Ascending aorta (tissue), 2 donors: ENCODE measurements around the gene ELL2. TPM values are rescaled to one million over a fixed set of nuclear protein-coding genes. Genes with fewer than 3 reads are reported as not detected.

ENCODE experiments used
- DNase-seq, 2 donors: peaks; one replicate each; pipeline ENCODE4 v3.0.0-alpha.2; 2019; ENCODE audit warnings: low spot score in 2 of 2
- H3K27ac ChIP-seq, 2 donors: fragments of 200-600 bp; sonication (generic); one replicate each; pipeline ENCODE4 v1.5.1; 2016 to 2017; ENCODE audit warnings: mild to moderate bottlenecking in 1 of 2
- H3K27me3 ChIP-seq: fragments of 200-600 bp; sonication (generic); one replicate; pipeline ENCODE4 v1.5.1; 2017
- H3K36me3 ChIP-seq, 2 donors: fragments of 200-600 bp; sonication (generic); one replicate each; pipeline ENCODE4 v1.5.1; 2016
- H3K4me1 ChIP-seq, 2 donors: fragments of 200-600 bp; sonication (generic); one replicate each; pipeline ENCODE4 v1.5.1; 2016 to 2017; ENCODE audit warnings: mild to moderate bottlenecking in 1 of 2
- H3K4me3 ChIP-seq, 2 donors: fragments of 200-600 bp; sonication (generic); one replicate each; pipeline ENCODE4 v1.5.1; 2016 to 2017; ENCODE audit warnings: mild to moderate bottlenecking in 1 of 2
- H3K9me3 ChIP-seq, 2 donors: fragments of 200-600 bp; sonication (generic); one replicate each; pipeline ENCODE4 v1.5.1; 2016
- intact Hi-C: fragments of 100-400 bp; cut with DNase I; formaldehyde crosslinking; loops from one replicate; pipeline ENCODE4 v1.15.1; 2023
- total RNA-seq: library from RNA; depleted of rRNA; stranded (reverse); fragments of >200 nt; gene quantifications from one replicate; pipeline ENCODE4 v1.1.0, GENCODE V29; 2016
- TF ChIP-seq, protein P1 (sequence below), 3 experiments: fragments of 200-600 bp in 2 of 3; fragments of 450-650 bp in 1 of 3; sonication (generic) in 2 of 3; IDR thresholded peaks; one replicate each; pipeline ENCODE4 v1.5.1; 2016 to 2019; ENCODE audit warnings: antibody characterized with exemption in 3 of 3, mild to moderate bottlenecking in 1 of 3, moderate library complexity in 1 of 3

Gene ELL2
- total RNA-seq, 1 donor from 2014 or later: 26.0 TPM

DNA sequence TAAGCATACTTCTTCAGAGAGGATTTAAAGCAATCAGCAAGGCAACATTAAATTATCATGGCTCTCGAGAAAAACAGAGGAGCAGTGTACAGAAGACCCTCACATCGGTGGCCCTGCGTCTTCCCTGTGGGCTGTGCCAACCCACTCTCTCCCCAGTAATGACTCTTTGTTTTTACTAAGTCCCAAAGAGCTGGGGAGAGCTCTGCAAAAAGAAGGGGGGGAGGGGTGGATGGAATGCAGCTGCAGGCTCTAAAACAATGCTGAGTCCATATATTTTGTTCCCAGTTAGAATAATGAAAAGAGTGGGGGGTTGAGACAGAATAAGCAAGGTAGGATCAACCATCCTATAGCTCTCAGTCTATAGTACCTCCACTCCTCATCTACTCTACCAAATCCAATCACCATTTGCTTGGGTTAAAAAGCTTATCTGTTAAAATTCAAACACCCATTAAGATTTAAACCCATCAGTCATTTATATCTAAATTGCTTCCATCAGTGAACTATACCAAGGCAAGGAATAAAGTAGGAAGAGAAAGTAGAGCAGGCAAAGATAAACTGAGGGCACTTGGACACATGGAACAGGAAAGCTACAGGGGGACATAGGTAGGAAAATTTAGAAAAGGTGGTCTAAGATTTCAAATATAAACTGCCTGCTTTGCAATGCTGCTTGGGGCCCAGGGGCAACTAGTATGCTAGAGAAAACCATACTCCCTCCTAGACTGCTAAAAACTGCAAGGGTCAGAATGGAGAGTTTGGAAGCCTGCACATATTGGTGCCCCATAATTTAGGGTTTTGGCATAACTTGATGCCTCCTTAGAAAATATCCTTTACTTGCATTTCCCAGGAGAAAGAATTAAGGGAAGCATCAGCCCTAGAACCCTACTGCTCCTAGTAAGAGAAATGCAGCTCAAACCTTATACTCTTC lies 20.6 kb downstream of the ELL2 start:
- Histone ChIP-seq H3K27me3 (no peaks in the 10 kb centered on the region), H3K4me1 (peaks cover 3 to 50% of the 10 kb centered on the region in 2 donors), H3K4me3 (no peak overlapping the region), H3K27ac (no peak overlapping the region), H3K36me3 (peaks cover 0 to 3% of the 10 kb centered on the region in 2 donors), H3K9me3 (no peaks in the 10 kb centered on the region)
- TF ChIP-seq, protein P1, sequence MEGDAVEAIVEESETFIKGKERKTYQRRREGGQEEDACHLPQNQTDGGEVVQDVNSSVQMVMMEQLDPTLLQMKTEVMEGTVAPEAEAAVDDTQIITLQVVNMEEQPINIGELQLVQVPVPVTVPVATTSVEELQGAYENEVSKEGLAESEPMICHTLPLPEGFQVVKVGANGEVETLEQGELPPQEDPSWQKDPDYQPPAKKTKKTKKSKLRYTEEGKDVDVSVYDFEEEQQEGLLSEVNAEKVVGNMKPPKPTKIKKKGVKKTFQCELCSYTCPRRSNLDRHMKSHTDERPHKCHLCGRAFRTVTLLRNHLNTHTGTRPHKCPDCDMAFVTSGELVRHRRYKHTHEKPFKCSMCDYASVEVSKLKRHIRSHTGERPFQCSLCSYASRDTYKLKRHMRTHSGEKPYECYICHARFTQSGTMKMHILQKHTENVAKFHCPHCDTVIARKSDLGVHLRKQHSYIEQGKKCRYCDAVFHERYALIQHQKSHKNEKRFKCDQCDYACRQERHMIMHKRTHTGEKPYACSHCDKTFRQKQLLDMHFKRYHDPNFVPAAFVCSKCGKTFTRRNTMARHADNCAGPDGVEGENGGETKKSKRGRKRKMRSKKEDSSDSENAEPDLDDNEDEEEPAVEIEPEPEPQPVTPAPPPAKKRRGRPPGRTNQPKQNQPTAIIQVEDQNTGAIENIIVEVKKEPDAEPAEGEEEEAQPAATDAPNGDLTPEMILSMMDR (IDR thresholded peaks at IDR 0.05): no peak
- no peak for DNase-seq
- intact Hi-C loops: no loop called here

DNA sequence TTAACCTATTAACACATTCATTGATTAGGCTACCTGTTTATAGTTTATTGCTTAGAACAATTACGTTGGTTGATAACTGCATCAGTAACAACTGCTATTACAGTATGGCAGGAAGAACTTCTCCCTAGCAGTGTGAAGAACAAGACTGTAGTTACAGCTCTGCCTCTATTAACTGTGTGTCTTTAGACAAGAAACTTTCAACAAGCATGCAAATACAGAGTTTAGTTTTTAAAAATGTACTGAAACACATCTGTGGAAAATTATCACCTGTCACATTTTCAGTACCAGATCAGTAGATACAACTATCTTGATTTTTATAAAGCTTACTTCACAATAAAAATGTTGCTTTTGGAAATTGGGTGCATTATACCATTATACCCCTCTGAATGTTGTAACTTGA lies 22.2 kb downstream of the ELL2 start:
- intact Hi-C loops: no loop called here
- no peak for DNase-seq
- H3K27ac ChIP-seq: no peak overlapping the region
- no peaks in the 10 kb centered on the region for H3K27me3 ChIP-seq
- H3K4me3 ChIP-seq: no peak overlapping the region
- H3K36me3 ChIP-seq: peaks cover 0 to 3% of the 10 kb centered on the region in 2 donors
- no peaks in the 10 kb centered on the region for H3K9me3 ChIP-seq
- TF ChIP-seq, protein P1 (IDR thresholded peaks at IDR 0.05): no peak
- H3K4me1 ChIP-seq: peaks cover 3 to 40% of the 10 kb centered on the region in 2 donors

DNA sequence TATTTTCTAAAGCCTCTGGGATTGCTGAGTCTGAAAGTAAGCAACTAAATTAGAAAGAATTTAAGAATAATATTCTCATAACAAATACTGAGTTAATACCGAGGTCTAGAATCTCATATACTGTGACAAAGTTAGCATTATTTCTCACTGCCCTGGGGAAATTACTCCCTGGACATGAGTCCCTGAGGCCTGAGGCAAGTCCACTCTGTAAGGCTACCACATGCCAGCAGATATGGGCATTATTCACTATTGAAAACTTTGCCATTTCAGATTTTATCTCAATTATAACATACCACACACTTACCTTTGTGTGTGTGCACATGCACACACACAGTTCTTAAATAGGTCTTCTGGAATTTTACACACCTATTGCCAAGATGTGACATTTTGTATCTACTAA lies 22.9 kb downstream of the ELL2 start:
- TF ChIP-seq, protein P1 (IDR thresholded peaks at IDR 0.05): no peak
- Histone ChIP-seq H3K36me3 (peaks cover 0 to 3% of the 10 kb centered on the region in 2 donors), H3K4me3 (no peak overlapping the region), H3K4me1 (peaks cover 3 to 37% of the 10 kb centered on the region in 2 donors), H3K9me3 (no peaks in the 10 kb centered on the region), H3K27ac (no peak overlapping the region), H3K27me3 (no peaks in the 10 kb centered on the region)
- intact Hi-C loops: no loop called here
- no peak for DNase-seq

DNA sequence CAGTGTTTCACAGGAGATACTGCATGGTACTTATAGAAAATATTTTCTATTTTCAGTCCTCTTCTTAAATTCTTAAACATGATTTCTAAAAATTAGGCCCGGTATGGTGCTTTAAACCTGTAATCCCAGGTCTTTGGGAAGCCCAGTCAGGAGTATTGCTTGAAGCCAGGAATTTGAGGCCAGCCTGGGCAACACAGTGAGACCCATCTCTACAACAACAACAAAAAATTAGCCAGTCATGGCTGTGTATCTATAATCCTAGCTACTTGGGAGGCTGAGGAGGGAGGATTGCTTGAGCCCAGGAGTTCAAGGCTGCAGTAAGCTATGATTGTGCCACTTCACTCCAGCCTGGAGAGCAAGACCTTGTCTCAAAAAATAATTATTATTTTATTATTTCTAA lies 23.3 kb downstream of the ELL2 start:
- TF ChIP-seq, protein P1 (IDR thresholded peaks at IDR 0.05): no peak
- intact Hi-C loops: no loop called here

DNA sequence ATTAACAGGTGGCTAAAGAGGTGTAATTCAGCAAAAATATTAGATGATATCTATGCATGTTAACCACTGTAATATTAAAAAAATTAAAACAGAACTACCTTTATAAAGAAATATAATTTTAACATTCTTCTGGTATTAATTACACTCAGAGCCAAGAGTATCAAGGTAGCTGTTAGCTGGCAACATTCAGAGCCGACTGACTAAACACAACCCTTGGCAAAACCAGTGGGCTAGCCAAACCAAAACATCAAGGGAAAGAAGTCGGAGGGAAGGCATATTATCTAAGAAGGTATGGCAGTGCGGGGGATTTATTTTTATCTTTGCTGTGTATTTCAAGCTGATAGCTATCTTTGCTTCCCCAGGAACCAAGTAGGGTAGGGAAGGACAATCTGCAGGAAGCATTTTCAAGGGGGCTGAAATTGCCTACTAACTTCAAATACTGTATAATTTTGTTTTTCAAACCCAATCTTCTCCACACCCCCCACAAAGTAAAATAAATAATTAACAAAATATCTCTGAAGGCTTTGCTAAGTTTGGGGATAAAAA lies 24.0 kb downstream of the ELL2 start:
- H3K4me1 ChIP-seq: peaks cover 3 to 26% of the 10 kb centered on the region in 2 donors
- intact Hi-C loops: no loop called here
- peaks cover 0 to 3% of the 10 kb centered on the region in 2 donors for H3K36me3 ChIP-seq

More for the DNA sequence above, 23.3 kb downstream of the ELL2 start:
- no peaks in the 10 kb centered on the region for H3K9me3 ChIP-seq
- peaks cover 0 to 3% of the 10 kb centered on the region in 2 donors for H3K36me3 ChIP-seq
- H3K27ac ChIP-seq: no peak overlapping the region
- H3K4me3 ChIP-seq: no peak overlapping the region
- H3K4me1 ChIP-seq: peaks cover 3 to 33% of the 10 kb centered on the region in 2 donors
- no peak for DNase-seq
- no peaks in the 10 kb centered on the region for H3K27me3 ChIP-seq

More for the DNA sequence above, 24.0 kb downstream of the ELL2 start:
- H3K4me3 ChIP-seq: no peak overlapping the region
- H3K9me3 ChIP-seq: no peaks in the 10 kb centered on the region
- TF ChIP-seq, protein P1 (IDR thresholded peaks at IDR 0.05): no peak
- no peak overlapping the region for H3K27ac ChIP-seq
- H3K27me3 ChIP-seq: no peaks in the 10 kb centered on the region
- no peak for DNase-seq
